Astrocyte (in vitro differentiated cells and primary cell): ENCODE results near the gene CSF1.

ENCODE experiments used
- EZH2 ChIP-seq: IDR thresholded peaks from 2 replicates; pipeline ENCODE4 v1.6.1; 2012; ENCODE audit warnings: mild to moderate bottlenecking, low read length, inconsistent platforms; ENCODE audit not compliant: insufficient read depth
- TF ChIP-seq, protein P1 (sequence below): IDR thresholded peaks from 2 replicates; pipeline ENCODE4 v1.5.1; 2011; ENCODE audit warnings: low read depth, mild to moderate bottlenecking, inconsistent platforms, low read length, moderate library complexity; ENCODE audit not compliant: insufficient read depth

- TF ChIP-seq, protein P1, sequence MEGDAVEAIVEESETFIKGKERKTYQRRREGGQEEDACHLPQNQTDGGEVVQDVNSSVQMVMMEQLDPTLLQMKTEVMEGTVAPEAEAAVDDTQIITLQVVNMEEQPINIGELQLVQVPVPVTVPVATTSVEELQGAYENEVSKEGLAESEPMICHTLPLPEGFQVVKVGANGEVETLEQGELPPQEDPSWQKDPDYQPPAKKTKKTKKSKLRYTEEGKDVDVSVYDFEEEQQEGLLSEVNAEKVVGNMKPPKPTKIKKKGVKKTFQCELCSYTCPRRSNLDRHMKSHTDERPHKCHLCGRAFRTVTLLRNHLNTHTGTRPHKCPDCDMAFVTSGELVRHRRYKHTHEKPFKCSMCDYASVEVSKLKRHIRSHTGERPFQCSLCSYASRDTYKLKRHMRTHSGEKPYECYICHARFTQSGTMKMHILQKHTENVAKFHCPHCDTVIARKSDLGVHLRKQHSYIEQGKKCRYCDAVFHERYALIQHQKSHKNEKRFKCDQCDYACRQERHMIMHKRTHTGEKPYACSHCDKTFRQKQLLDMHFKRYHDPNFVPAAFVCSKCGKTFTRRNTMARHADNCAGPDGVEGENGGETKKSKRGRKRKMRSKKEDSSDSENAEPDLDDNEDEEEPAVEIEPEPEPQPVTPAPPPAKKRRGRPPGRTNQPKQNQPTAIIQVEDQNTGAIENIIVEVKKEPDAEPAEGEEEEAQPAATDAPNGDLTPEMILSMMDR, result no peak
- no peak for TF ChIP-seq EZH2
Observed at GRCh38 chr1:109977225-109977624, 66.6 kb downstream of the CSF1 start.
